Activated naive CD4-positive, alpha-beta T cell treated with anti-CD3 and anti-CD28 coated beads for 36 hours (primary cell): ENCODE data around the gene TRIP11. TPM values are rescaled to one million over a fixed set of nuclear protein-coding genes. Genes with fewer than 3 reads are reported as not detected.

ENCODE experiments used
- CTCF ChIA-PET: fragments of 350-600 bp; sonication (Branson Sonifier 250); formaldehyde crosslinking; loops from one replicate; lab custom pipeline; 2021; ENCODE audit warnings: antibody characterized with exemption; lab: Charles Lee
- DNase-seq: peaks from one replicate; pipeline ENCODE4 v3.0.0-alpha.2; 2020
- H3K27ac Mint-ChIP-seq: one replicate; pipeline ENCODE4 v1.8.0; 2021; ENCODE audit warnings: mild to moderate bottlenecking, mixed read lengths
- H3K27me3 Mint-ChIP-seq: one replicate; pipeline ENCODE4 v1.8.0; 2021; ENCODE audit warnings: low read depth, mixed read lengths
- H3K36me3 Mint-ChIP-seq: one replicate; pipeline ENCODE4 v1.8.0; 2021; ENCODE audit warnings: low read depth, mixed read lengths
- H3K4me1 Mint-ChIP-seq: one replicate; pipeline ENCODE4 v1.8.0; 2021; ENCODE audit warnings: low read depth, mixed read lengths
- H3K4me3 Mint-ChIP-seq: one replicate; pipeline ENCODE4 v1.8.0; 2021; ENCODE audit warnings: mild to moderate bottlenecking, moderate library complexity, mixed read lengths
- H3K9me3 Mint-ChIP-seq: one replicate; pipeline ENCODE4 v1.8.0; 2021; ENCODE audit warnings: mixed read lengths
- intact Hi-C: fragments of 100-400 bp; cut with micrococcal nuclease; formaldehyde crosslinking; loops from one replicate; pipeline ENCODE4 v1.15.1; 2023
- total RNA-seq, 2 experiments: library from RNA; stranded (reverse); gene quantifications; one replicate each; pipeline ENCODE4 v1.2.3, GENCODE V29; 2021

Gene TRIP11
- total RNA-seq, 2 experiments from 2014 or later: 22.7 to 26.1 TPM

GRCh38 chr14:92037989-92038388 lies 1.9 kb downstream of the TRIP11 start:
- DNase-seq: no peak
- Mint-ChIP-seq H3K4me3 (peak overlapping the region; percentile 98), H3K27ac (peak overlapping the region; percentile 98), H3K9me3 (no peaks in the 10 kb centered on the region), H3K36me3 (peaks cover 6% of the 10 kb centered on the region), H3K4me1 (peaks cover 43% of the 10 kb centered on the region), H3K27me3 (no peaks in the 10 kb centered on the region)
- CTCF ChIA-PET: no interaction called here
- intact Hi-C loops: no loop called here

- intact Hi-C loops: no loop called here
- Mint-ChIP-seq H3K36me3 (peaks cover 11% of the 10 kb centered on the region), H3K27me3 (no peaks in the 10 kb centered on the region), H3K4me3 (no peak overlapping the region), H3K4me1 (peaks cover 45% of the 10 kb centered on the region), H3K9me3 (no peaks in the 10 kb centered on the region), H3K27ac (no peak overlapping the region)
- DNase-seq: no peak
- CTCF ChIA-PET: no interaction called here
Measured at GRCh38 chr14:92035890-92036289, 4.0 kb downstream of the TRIP11 start.

- Mint-ChIP-seq H3K4me1 (peaks cover 42% of the 10 kb centered on the region), H3K9me3 (no peaks in the 10 kb centered on the region), H3K27me3 (no peaks in the 10 kb centered on the region), H3K4me3 (no peak overlapping the region), H3K27ac (no peak overlapping the region), H3K36me3 (peaks cover 10% of the 10 kb centered on the region)
- no peak for DNase-seq
- CTCF ChIA-PET: interaction anchor here (1.4 kb wide), 1 partner anchor 37 kb away, joined by 5 read pairs; no protein-coding TSS in a partner anchor
- intact Hi-C loops: no loop called here
Measured at GRCh38 chr14:92033906-92034687, 5.8 kb downstream of the TRIP11 start.

- Mint-ChIP-seq H3K36me3 (peaks cover 12% of the 10 kb centered on the region), H3K4me3 (no peak overlapping the region), H3K9me3 (no peaks in the 10 kb centered on the region), H3K4me1 (peaks cover 41% of the 10 kb centered on the region), H3K27me3 (no peaks in the 10 kb centered on the region), H3K27ac (no peak overlapping the region)
- no peak for DNase-seq
- intact Hi-C loops: no loop called here
- CTCF ChIA-PET: interaction anchor here (1.4 kb wide), 1 partner anchor 37 kb away, joined by 5 read pairs; no protein-coding TSS in a partner anchor
Measured at GRCh38 chr14:92033433-92033832, 6.4 kb downstream of the TRIP11 start.

GRCh38 chr14:92026548-92027190 lies 13.2 kb downstream of the TRIP11 start:
- H3K9me3 Mint-ChIP-seq: no peaks in the 10 kb centered on the region
- peaks cover 18% of the 10 kb centered on the region for H3K4me1 Mint-ChIP-seq
- no peak overlapping the region for H3K27ac Mint-ChIP-seq
- intact Hi-C loops: no loop called here
- H3K36me3 Mint-ChIP-seq: peaks cover 16% of the 10 kb centered on the region
- no peak overlapping the region for H3K4me3 Mint-ChIP-seq
- CTCF ChIA-PET: no interaction called here
- no peak for DNase-seq
- no peaks in the 10 kb centered on the region for H3K27me3 Mint-ChIP-seq

GRCh38 chr14:92022036-92022435 lies 17.8 kb downstream of the TRIP11 start:
- Mint-ChIP-seq H3K4me1 (peaks cover 12% of the 10 kb centered on the region), H3K4me3 (no peak overlapping the region), H3K9me3 (no peaks in the 10 kb centered on the region), H3K36me3 (peaks cover 11% of the 10 kb centered on the region), H3K27ac (no peak overlapping the region), H3K27me3 (no peaks in the 10 kb centered on the region)
- intact Hi-C loops: loop anchor here (5.0 kb wide), 1 partner anchor 45 kb away; no protein-coding TSS in a partner anchor
- DNase-seq: no peak
- CTCF ChIA-PET: interaction anchor here (1.4 kb wide), 1 partner anchor 25 kb away, joined by 3 read pairs; no protein-coding TSS in a partner anchor

GRCh38 chr14:92021523-92021922 lies 18.3 kb downstream of the TRIP11 start:
- Mint-ChIP-seq H3K4me1 (peaks cover 9% of the 10 kb centered on the region), H3K36me3 (peaks cover 11% of the 10 kb centered on the region), H3K9me3 (no peaks in the 10 kb centered on the region), H3K4me3 (no peak overlapping the region), H3K27me3 (no peaks in the 10 kb centered on the region), H3K27ac (no peak overlapping the region)
- DNase-seq: no peak
- CTCF ChIA-PET: no interaction called here
- intact Hi-C loops: loop anchor here (5.0 kb wide), 1 partner anchor 44 kb away; no protein-coding TSS in a partner anchor

GRCh38 chr14:92014040-92014439 lies 25.8 kb downstream of the TRIP11 start:
- no peaks in the 10 kb centered on the region for H3K9me3 Mint-ChIP-seq
- H3K27me3 Mint-ChIP-seq: no peaks in the 10 kb centered on the region
- peaks cover 18% of the 10 kb centered on the region for H3K36me3 Mint-ChIP-seq
- CTCF ChIA-PET: no interaction called here
- no peak overlapping the region for H3K4me3 Mint-ChIP-seq
- intact Hi-C loops: no loop called here
- H3K4me1 Mint-ChIP-seq: peaks cover 16% of the 10 kb centered on the region
- H3K27ac Mint-ChIP-seq: no peak overlapping the region
- no peak for DNase-seq

GRCh38 chr14:92012121-92012748 lies 27.6 kb downstream of the TRIP11 start:
- no peak overlapping the region for H3K4me3 Mint-ChIP-seq
- CTCF ChIA-PET: no interaction called here
- peaks cover 26% of the 10 kb centered on the region for H3K36me3 Mint-ChIP-seq
- intact Hi-C loops: no loop called here
- DNase-seq: no peak
- H3K9me3 Mint-ChIP-seq: no peaks in the 10 kb centered on the region
- no peak overlapping the region for H3K27ac Mint-ChIP-seq
- H3K4me1 Mint-ChIP-seq: peaks cover 15% of the 10 kb centered on the region
- no peaks in the 10 kb centered on the region for H3K27me3 Mint-ChIP-seq

- intact Hi-C loops: no loop called here
- Mint-ChIP-seq H3K4me1 (peaks cover 21% of the 10 kb centered on the region), H3K27ac (no peak overlapping the region), H3K27me3 (no peaks in the 10 kb centered on the region), H3K4me3 (no peak overlapping the region), H3K9me3 (no peaks in the 10 kb centered on the region), H3K36me3 (peaks cover 28% of the 10 kb centered on the region)
- no peak for DNase-seq
- CTCF ChIA-PET: interaction anchor here (0.6 to 1.0 kb wide), 2 partner anchors 14 to 328 kb away, joined by 3 to 4 read pairs; no protein-coding TSS in a partner anchor
Measured at GRCh38 chr14:92010644-92011043, 29.2 kb downstream of the TRIP11 start.

- no peaks in the 10 kb centered on the region for H3K27me3 Mint-ChIP-seq
- CTCF ChIA-PET: interaction anchor here (1.4 to 1.7 kb wide), 2 partner anchors 13 to 97 kb away, joined by 3 to 4 read pairs; partner anchors contain the start of gene ATXN3
- H3K4me1 Mint-ChIP-seq: peaks cover 31% of the 10 kb centered on the region
- H3K36me3 Mint-ChIP-seq: peaks cover 38% of the 10 kb centered on the region
- no peak overlapping the region for H3K4me3 Mint-ChIP-seq
- H3K9me3 Mint-ChIP-seq: no peaks in the 10 kb centered on the region
- no peak overlapping the region for H3K27ac Mint-ChIP-seq
- no peak for DNase-seq
- intact Hi-C loops: loop anchor here (10.0 kb wide), 1 partner anchor 515 kb away; no protein-coding TSS in a partner anchor
Measured at GRCh38 chr14:92009604-92010003, 30.3 kb downstream of the TRIP11 start.

GRCh38 chr14:92005019-92005418 lies 34.8 kb downstream of the TRIP11 start:
- Mint-ChIP-seq H3K36me3 (peaks cover 30% of the 10 kb centered on the region), H3K9me3 (no peaks in the 10 kb centered on the region), H3K27me3 (no peaks in the 10 kb centered on the region), H3K27ac (peak overlapping the region; percentile 28), H3K4me1 (peaks cover 39% of the 10 kb centered on the region), H3K4me3 (peak overlapping the region; percentile 27)
- CTCF ChIA-PET: interaction anchor here (2.3 kb wide), 1 partner anchor 8 kb away, joined by 17 read pairs; no protein-coding TSS in a partner anchor
- intact Hi-C loops: loop anchor here (10.0 kb wide), 1 partner anchor 510 kb away; no protein-coding TSS in a partner anchor
- no peak for DNase-seq
